Measurements from ENCODE around the gene UBE2J1.

DNA sequence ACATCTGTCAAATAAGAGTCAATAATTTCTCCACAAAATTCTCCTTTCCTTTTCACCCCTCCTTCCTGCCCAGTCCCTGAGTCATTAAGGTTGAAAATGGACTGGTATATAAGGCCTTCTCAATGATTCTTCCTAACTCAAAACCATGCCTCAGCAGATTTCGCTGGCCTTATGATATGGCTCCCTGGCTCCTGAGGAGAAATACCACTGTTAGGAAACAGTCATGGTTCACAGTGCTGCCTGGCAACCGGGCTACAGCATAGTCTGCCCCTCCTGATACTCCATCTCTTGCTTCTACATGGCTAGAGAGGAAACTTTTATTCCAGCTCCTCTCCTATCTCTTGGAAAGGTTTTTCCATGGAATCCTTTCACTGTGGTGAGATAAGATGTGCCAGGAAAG is 4.7 kb downstream of the UBE2J1 start:
- TF ChIP-seq ELF4 (IDR thresholded peaks at IDR 0.05) (no peak), TARDBP (IDR thresholded peaks at IDR 0.05) (no peak), HDGF (IDR thresholded peaks at IDR 0.05; ENCODE audit: borderline replicate concordance) (no peak), FOXK2 (IDR thresholded peaks at IDR 0.05) (no peak)

Measured in HEK293T (cell line).